GM12878 (cell line): ENCODE data around the gene KLHL24.

ENCODE experiments used
- ASH2L ChIP-seq: fragments of 300-600, 200-600 bp; sonication (generic); IDR thresholded peaks from 2 replicates; pipeline ENCODE4 v1.6.1; 2017; ENCODE audit warnings: low read depth, mild to moderate bottlenecking, borderline replicate concordance
- CREB1 ChIP-seq: IDR thresholded peaks from 2 replicates; pipeline ENCODE4 v1.6.1; 2012; ENCODE audit warnings: low read depth, mild to moderate bottlenecking, inconsistent platforms
- EZH2 ChIP-seq: IDR thresholded peaks from 2 replicates; pipeline ENCODE4 v1.6.1; 2012; ENCODE audit warnings: low read depth, mild to moderate bottlenecking, control low read depth, inconsistent platforms, low read length, borderline replicate concordance; ENCODE audit not compliant: control insufficient read depth
- NFXL1 ChIP-seq: fragments of 450-650 bp; IDR thresholded peaks from 2 replicates; pipeline ENCODE4 v1.6.1; 2017; ENCODE audit warnings: antibody characterized with exemption, mild to moderate bottlenecking, borderline replicate concordance
- SRF ChIP-seq, 2 experiments: IDR thresholded peaks; 2 replicates each; pipeline ENCODE4 v1.6.1; 2011; ENCODE audit warnings: low read depth in 2 of 2, low read length in 2 of 2, mild to moderate bottlenecking in 1 of 2, moderate library complexity in 1 of 2
- TF ChIP-seq, protein P1 (sequence below): IDR thresholded peaks from 2 replicates; pipeline ENCODE4 v1.6.1; 2012; ENCODE audit warnings: low read depth, low read length, improper control_type of control experiment

DNA sequence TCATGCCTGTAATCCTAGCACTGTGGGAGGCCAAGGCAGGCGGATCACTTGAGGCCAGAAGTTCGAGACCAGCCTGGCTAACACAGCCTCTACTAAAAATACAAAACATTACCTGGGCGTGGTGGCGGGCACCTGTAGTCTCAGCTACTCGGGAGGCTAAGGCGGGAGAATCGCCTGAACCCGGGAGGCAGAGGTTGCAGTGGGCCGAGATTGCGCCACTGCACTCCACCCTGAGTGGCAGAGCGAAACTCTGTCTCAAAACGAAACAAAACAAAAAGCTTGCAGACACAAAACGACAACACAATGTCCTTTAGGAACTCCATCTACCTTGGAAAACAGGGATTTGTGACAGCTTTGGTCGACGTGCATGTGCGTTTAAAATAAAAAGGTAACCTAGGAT lies 716 bp upstream of the KLHL24 start:
- TF ChIP-seq ASH2L (no peak), SRF (IDR thresholded peaks at IDR 0.05; ENCODE audit: low read depth in 2 of 2, low read length in 2 of 2) (no peak), NFXL1 (no peak), EZH2 (no peak), CREB1 (no peak)
- TF ChIP-seq, protein P1, sequence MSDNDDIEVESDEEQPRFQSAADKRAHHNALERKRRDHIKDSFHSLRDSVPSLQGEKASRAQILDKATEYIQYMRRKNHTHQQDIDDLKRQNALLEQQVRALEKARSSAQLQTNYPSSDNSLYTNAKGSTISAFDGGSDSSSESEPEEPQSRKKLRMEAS: no peak
